NCI-H2107 (cell line): Measurements from ENCODE around the gene CCNY.

Experiments
- DNase-seq: peaks from one replicate; lab custom pipeline; 2025; lab: John Stamatoyannopoulos, UW

CCNY gene

DNA sequence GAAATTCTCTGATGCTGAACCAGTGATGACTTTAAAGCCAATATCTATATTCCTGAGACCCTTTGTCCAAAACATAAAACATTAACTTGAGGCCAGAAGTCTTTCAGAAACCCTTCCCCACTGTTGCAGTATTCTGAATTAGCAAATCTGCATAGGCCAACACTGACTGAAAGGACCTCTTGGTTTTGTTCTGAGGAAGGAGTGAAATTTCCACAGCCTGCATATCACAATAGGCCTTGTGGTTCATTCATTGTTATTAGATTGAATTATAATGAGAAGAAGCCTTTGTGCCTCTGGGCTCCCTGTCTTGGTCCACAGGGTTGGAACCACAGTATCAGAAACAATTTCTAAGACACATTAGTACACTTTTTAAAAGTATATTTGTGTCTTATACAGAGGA is 90.3 kb downstream of the CCNY start:
- DNase-seq, result no peak

GRCh38 chr10:35427543-35427942 is 91.2 kb downstream of the CCNY start:
- DNase-seq, result no peak

- DNase-seq, result no peak
These were observed 92.2 kb downstream of the CCNY start for GRCh38 chr10:35428521-35428920.

GRCh38 chr10:35432781-35433338 is 96.6 kb downstream of the CCNY start:
- DNase-seq, result no peak

GRCh38 chr10:35433851-35434426 is 97.6 kb downstream of the CCNY start:
- no peak for DNase-seq

GRCh38 chr10:35434533-35434932 is 98.2 kb downstream of the CCNY start:
- no peak for DNase-seq

DNA sequence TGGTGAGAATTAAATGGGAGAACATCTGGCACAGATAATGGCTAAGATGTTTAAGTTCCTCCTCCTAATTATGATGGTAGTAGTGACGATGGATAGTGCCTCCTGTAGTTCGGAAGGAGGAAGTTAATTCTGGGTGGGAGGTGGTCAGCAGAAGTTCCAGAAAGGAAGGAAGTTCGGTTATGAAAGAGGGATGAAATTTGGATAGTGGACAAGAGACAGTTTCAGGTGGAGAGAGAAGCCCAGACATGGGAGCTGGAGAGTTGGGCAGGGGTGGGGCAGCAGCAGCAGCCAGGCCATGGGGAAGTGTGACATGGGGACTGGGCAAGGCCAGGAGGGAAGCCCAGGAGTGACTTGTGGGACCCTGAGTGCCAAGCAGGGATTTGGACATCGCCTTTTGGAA is 99.5 kb downstream of the CCNY start:
- no peak for DNase-seq

DNA sequence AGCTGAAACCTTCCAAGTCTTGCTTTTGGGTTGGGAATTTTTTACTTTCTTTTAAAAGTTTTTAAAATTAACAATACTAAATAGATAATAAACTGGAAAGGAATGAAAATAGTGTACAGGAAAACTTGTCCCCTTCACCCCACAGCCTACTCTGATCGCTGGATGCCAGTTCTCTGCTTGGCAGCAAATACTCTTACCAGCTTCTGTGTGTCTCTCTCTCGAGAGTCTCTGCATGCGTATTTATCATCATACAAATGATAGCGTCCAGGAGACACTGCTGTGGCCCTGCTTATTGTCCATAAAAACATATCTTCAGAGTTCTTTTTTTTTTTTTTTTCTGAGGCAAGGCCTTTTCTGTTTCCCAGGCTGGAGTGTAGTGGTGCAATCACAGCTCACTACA is 101.5 kb downstream of the CCNY start:
- DNase-seq, result no peak

DNA sequence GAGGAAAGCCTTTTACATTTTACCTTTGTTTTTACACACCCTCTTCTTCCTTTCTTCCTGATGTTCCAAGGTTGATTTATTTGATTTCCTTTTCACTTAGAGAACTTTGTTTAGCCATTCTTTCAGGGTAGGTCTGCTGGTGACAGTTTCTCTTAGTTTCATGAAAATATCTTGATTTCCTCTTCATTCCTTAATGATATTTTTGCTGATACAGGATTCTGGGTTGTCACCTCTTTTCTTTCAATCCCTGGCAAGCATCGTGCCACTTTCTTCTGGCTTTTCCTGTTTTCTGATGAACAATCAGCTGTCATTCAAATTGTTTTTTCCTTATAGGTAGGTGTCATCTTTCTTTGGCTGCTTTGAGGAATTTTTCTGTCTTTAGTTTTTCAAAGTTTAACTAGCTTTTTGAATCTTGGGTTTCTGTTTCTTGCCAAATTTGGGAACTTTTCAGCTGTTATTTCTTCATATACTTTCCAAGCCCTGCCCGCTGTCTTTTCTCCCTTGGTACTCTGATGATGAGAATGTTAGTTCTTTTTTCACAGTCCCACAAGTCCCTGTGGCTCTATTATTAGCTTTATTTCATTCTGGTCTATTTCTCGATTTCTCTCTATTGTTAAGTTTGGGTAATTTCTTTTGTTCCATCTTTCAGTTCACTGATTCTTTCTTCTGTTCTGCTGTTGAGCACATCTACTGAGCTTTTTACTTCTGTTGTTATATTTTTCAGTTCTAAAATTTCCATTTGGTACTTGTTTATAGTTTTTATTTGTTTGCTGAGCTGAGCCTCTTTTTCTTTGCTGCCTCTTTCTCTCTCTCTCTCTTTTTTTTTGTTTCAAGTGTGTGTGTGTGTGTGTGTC is 102.6 kb downstream of the CCNY start:
- DNase-seq, result no peak

DNA sequence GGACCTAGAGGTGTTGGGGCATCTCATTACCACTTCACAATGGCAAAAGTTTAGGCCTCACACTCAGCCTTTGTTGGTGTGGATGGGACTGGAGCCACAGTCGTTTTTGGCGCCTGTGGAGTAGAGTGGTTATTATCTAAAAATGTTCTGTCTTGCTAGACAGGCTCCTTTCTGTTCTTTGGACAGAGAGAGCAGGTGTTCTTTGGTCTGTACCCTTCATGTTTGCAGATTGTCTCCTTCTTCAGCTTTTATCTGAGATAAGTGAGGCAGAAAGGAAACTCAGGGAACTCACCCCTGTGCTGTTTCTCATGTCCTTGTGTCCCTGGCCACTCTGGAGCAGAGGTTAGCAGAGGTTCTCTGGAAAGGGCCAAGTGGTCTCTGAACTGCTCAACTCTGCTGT is 103.7 kb downstream of the CCNY start:
- no peak for DNase-seq

GRCh38 chr10:35442028-35442427 is 105.7 kb downstream of the CCNY start:
- DNase-seq, result no peak

DNA sequence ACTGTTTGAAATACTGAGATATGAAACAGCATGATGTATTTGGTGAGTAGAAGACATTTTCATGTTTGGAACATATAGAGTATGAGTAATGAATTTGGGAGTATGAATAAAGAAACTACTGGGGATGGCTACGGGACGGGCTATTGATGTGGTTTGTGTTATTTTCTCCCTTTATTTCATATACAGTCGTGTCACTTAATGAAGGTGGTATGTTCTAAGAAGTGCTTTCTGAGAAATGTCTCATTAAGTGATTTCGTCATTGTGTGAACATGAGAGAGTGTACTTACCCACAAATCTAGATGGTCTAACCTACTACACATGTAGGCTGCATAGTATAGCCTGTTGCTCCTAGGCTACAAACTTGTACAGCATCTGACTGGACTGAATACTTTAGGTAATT is 106.3 kb downstream of the CCNY start:
- no peak for DNase-seq

GRCh38 chr10:35443858-35444257 is 107.5 kb downstream of the CCNY start:
- DNase-seq, result no peak

DNA sequence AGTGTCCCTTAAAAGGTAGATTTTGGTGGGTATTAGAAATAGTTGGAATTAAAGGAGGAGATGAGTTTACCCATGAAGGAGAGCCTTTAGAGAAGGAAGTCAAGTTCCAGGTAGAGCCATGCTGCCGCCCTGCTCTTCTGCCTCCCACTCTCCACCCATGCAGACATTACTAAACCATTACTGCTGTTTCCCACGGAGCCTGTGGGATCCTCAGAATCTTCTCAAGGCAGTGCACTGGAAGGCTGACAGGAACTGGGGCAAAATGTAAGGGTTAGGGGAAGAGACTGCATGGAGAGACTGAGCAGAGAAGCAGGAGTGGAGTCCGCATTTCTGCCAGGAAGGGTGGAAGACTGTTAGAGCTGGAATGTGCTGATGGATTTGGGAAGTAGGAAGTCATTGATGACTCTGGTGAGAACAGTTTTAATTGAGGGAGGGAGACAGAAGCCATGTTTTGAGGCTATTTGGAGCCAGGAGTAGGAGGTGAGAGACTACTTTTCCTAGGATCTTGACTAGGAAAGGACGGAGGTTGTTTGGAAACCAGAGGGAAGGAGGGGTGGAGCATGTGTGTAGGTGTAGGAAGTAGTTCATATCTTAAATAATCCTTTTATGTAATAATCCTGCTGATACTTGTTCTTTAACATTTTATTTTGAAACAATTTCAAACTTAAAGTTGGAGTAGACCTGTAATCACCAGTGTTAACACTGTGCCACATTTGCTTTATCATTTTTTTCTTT is 109.0 kb downstream of the CCNY start:
- DNase-seq, result no peak

- DNase-seq, result no peak
These were observed 110.1 kb downstream of the CCNY start for GRCh38 chr10:35446439-35446838.

GRCh38 chr10:35447693-35448407 is 111.5 kb downstream of the CCNY start:
- DNase-seq, result no peak

DNA sequence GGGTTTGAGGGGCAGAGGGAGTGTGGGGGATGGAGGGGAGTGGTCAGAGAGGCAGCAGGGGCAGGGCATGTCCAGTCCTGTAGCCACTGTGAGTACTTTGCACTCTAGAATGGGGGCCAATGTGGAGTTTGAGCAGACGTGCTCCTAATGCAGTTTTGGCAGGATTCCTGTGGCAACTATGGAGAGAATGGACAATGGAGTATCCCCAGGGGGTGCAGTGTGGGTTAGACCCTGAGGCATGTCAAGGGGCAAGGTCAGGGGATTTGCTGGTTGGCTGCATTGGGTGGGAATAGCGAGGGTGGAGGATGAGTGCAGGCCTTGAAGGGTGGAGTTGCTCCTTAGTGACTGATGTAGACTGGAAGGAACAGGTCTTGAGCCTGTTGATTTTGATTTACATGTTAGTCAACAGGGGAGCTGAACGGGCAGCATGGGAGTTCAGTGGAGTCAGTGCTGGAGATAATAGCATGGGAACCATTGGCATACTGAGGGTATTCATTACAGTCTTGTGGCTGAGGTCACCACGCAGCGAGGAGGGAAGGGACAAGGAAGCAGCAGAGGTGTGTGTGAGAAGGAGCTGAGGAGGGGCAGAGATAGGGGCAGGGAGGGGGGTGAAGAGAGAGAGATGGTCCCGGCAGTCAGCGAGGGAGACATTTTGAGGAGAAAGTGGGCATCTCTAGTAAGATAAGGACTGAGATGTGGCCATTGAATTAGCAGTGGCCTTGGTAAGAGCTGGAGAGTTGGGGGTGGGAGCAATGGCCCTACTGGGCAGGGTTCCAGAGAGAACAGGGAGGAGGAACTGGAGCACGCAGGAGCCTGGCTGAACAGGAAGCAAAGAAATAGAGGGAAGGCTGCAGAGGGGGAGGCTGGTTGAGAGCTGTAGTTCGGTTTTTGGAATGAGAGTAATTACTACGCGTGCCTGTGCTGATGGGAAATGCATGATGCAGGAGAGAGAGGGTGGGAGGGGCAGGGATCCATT is 112.7 kb downstream of the CCNY start:
- DNase-seq, result no peak

- no peak for DNase-seq
These were observed 113.6 kb downstream of the CCNY start for GRCh38 chr10:35449944-35450343.

DNA sequence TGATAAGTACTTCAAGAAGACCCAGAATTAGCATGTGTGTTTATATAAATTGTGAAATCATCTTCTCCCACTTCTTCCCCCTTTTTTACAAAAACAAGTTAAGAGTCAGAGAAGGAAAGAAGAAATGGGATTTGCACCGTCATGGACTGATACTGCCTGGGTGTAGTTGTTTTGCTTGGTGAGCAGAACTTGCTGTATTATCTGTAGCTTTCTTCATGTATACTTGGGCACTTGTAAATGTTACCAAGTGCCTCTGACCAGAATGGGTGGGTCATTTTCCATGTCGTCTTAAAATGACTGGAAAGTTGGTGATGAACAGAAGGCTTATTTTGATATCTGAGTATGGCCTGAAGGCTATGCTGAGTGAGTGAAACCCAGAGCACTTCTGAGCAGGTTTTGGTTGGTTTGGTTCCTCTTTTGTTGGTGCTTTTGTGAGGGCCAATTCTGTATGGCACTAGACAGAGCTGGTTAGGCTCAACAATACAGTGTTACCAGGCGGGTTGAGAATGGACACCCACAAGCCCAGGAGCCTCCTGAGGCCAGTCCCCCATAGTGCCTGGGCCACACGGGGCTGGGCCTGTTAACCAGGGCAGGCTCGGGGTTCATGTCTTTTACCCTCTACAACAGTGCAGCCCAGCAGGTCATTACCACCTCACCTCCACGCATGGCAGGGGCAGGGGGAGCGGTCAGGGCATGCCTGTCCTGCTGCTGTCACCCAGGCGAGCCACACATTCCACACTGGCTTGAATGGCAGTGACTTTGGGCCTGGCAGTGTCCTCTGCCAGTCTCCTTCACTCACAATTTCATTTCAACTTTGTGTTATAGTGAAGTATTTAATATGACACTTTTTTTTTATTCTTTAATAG is 115.1 kb downstream of the CCNY start:
- no peak for DNase-seq

GRCh38 chr10:35452171-35452570 is 115.9 kb downstream of the CCNY start:
- no peak for DNase-seq
